ENCODE results near the gene FBXL4. TPM values are rescaled to one million over a fixed set of nuclear protein-coding genes. Genes with fewer than 3 reads are reported as not detected.
"Not testable (repeated sequence)": the region's sequence is repeated elsewhere in the genome, so short reads cannot be mapped to it uniquely, and the experiment has no call there.

The FBXL4 gene
- total and polyA plus RNA-seq, 7 donors = 3.4 to 15.5 (median 11.5) TPM

DNA sequence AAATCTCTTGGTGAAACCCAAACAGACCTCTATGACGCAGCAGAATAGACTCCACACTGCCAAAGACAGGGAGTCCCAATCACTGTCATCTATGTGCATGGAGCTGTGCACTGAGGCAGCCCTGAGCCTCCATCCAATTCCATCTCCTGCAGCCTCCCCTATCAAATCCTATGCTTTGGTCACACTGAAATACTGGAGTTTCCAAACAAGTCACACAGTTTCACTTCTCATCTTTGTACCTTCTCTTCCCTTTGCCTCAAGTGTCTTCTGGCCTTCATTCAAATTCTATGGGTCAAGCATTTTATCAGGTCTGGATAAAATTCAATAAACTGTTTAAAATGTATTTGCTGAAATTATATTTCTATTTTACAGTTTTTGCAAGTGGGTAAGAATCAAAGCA lies 38.5 kb downstream of the FBXL4 start:
- intact Hi-C loops (cut with DNase I) = no loop called here
- no peak for TF ChIP-seq CTCF (IDR thresholded peaks at IDR 0.05)

GRCh38 chr6:98906342-98906741 lies 41.4 kb downstream of the FBXL4 start:
- 94 to 100% (median 95%) methylated on average over 1 of the region's 1 CpG for WGBS, 3 donors
- ATAC-seq; H3K27me3 ChIP-seq (ENCODE audit: insufficient read depth in 3 of 3, low read length in 2 of 3); H3K9me3 ChIP-seq; H3K27ac ChIP-seq; H3K4me1 ChIP-seq; H3K4me3 ChIP-seq; intact Hi-C loops (cut with DNase I); DNase-seq: not testable (repeated sequence)
- peaks cover 3 to 45% of the 10 kb centered on the region in 2 donors for H3K36me3 ChIP-seq (ENCODE audit: insufficient read depth in 1 of 2, low read depth in 1 of 2)

More for the DNA sequence above, 38.5 kb downstream of the FBXL4 start:
- WGBS, 3 donors = 87 to 100% (median 95%) methylated on average over 1 of the region's 1 CpG
- Histone ChIP-seq H3K9me3 (no peaks in the 10 kb centered on the region), H3K4me1 (no peaks in the 10 kb centered on the region), H3K27ac (no peak overlapping the region), H3K36me3 (ENCODE audit: insufficient read depth in 1 of 2, low read depth in 1 of 2) (peaks cover 3 to 21% of the 10 kb centered on the region in 2 donors), H3K4me3 (no peak overlapping the region), H3K27me3 (ENCODE audit: insufficient read depth in 3 of 3, low read length in 2 of 3) (no peaks in the 10 kb centered on the region)
- DNase-seq (no peak), ATAC-seq (no peak)

GRCh38 chr6:98905759-98906158 lies 42.0 kb downstream of the FBXL4 start:
- H3K9me3 ChIP-seq = no peaks in the 10 kb centered on the region
- H3K27me3 ChIP-seq (ENCODE audit: insufficient read depth in 3 of 3, low read length in 2 of 3) = no peaks in the 10 kb centered on the region
- no peak for TF ChIP-seq CTCF (IDR thresholded peaks at IDR 0.05)
- peaks cover 3 to 50% of the 10 kb centered on the region in 2 donors for H3K36me3 ChIP-seq (ENCODE audit: insufficient read depth in 1 of 2, low read depth in 1 of 2)
- WGBS, 3 donors = 90 to 94% (median 93%) methylated on average over 4 of the region's 4 CpGs
- no peak overlapping the region for H3K27ac ChIP-seq
- intact Hi-C loops (cut with DNase I) = no loop called here
- no peak for ATAC-seq
- DNase-seq = no peak
- H3K4me3 ChIP-seq = no peak overlapping the region
- no peaks in the 10 kb centered on the region for H3K4me1 ChIP-seq

DNA sequence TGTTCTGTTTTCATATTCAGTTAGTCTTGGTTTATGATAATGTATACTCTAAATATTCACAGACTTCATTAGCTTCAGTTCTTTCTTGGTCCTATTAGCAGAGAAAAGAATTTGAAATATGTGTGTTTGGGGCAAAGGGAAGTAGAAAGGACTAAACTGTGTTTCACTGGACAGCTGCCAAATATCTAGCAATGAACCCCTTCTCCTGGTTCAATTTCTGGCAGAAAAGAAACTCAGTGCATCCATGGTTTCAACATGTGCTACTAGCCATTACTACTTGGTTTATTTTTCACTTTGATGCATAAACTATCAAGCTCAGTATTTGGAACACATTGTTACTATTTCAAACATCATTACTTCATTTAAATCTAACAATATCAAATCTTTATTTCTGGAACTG lies 43.6 kb downstream of the FBXL4 start:
- H3K4me3 ChIP-seq = no peak overlapping the region
- no peaks in the 10 kb centered on the region for H3K4me1 ChIP-seq
- H3K36me3 ChIP-seq (ENCODE audit: insufficient read depth in 1 of 2, low read depth in 1 of 2) = peaks cover 5 to 63% of the 10 kb centered on the region in 2 donors
- intact Hi-C loops (cut with DNase I) = no loop called here
- H3K9me3 ChIP-seq = no peaks in the 10 kb centered on the region
- ATAC-seq (no peak), DNase-seq (no peak)
- no peaks in the 10 kb centered on the region for H3K27me3 ChIP-seq (ENCODE audit: insufficient read depth in 3 of 3, low read length in 2 of 3)
- H3K27ac ChIP-seq = no peak overlapping the region
- TF ChIP-seq CTCF (IDR thresholded peaks at IDR 0.05) = no peak

- TF ChIP-seq CTCF (IDR thresholded peaks at IDR 0.05) = no peak
- 84 to 89% (median 87%) methylated on average over 2 of the region's 2 CpGs for WGBS, 3 donors
- no peak for ATAC-seq
- no peaks in the 10 kb centered on the region for H3K4me1 ChIP-seq
- no peak overlapping the region for H3K27ac ChIP-seq
- H3K27me3 ChIP-seq (ENCODE audit: insufficient read depth in 3 of 3, low read length in 2 of 3) = no peaks in the 10 kb centered on the region
- peaks cover 5% of the 10 kb centered on the region for H3K9me3 ChIP-seq
- H3K36me3 ChIP-seq (ENCODE audit: insufficient read depth in 1 of 2, low read depth in 1 of 2) = peaks cover 8 to 81% of the 10 kb centered on the region in 2 donors
- DNase-seq = no peak
- intact Hi-C loops (cut with DNase I) = no loop called here
- H3K4me3 ChIP-seq = no peak overlapping the region
Observed at GRCh38 chr6:98900706-98901105, 47.0 kb downstream of the FBXL4 start.

Measured in psoas muscle (tissue), 8 donors.